SK-N-SH (cell line): ENCODE measurements around the gene APH1B. TPM values are rescaled to one million over a fixed set of nuclear protein-coding genes. Genes with fewer than 3 reads are reported as not detected.

ENCODE experiments used
- CTCF ChIA-PET: fragments of 300-600, 350-600 bp; formaldehyde crosslinking; extraction: SDS; loops from one replicate; lab custom pipeline; 2021; lab: Yijun Ruan, JAX
- POLR2A ChIA-PET: fragments of 350-600 bp; sonication (Branson Sonifier 250); formaldehyde crosslinking; extraction: SDS; loops from one replicate; lab custom pipeline; 2020; ENCODE audit warnings: antibody characterized with exemption, inconsistent platforms; lab: Yijun Ruan, JAX
- DNase-seq: peaks from one replicate; pipeline ENCODE4 v3.0.0; 2012
- H2AFZ ChIP-seq: fragments of 200-600 bp; sonication (generic); 2 replicates; pipeline ENCODE4 v1.8.1; 2016; ENCODE audit warnings: antibody characterized with exemption, mild to moderate bottlenecking, low read depth
- H3F3A ChIP-seq: fragments of 200-600 bp; sonication (generic); replicated peaks from 2 replicates; pipeline ENCODE3; 2016; ENCODE audit warnings: antibody characterized with exemption, mild to moderate bottlenecking; ENCODE audit not compliant: insufficient read depth
- H3K27ac ChIP-seq, 2 experiments: fragments of 200-500 bp in 1 of 2; fragments of 200-600 bp in 1 of 2; sonication (Bioruptor generic) in 1 of 2; sonication (generic), shearing (Covaris generic) in 1 of 2; 2 replicates each; pipeline versions ENCODE4 v1.5.1 to v1.6.1; 2014 to 2016; ENCODE audit warnings: low read depth in 2 of 2, inconsistent platforms in 1 of 2, low read length in 1 of 2, mild to moderate bottlenecking in 1 of 2, mixed read lengths in 1 of 2
- H3K27me3 ChIP-seq: fragments of 200-600 bp; sonication (generic), shearing (Covaris generic); 2 replicates; pipeline ENCODE4 v1.6.1; 2016; ENCODE audit warnings: mixed run types; ENCODE audit not compliant: insufficient read depth
- H3K36me3 ChIP-seq, 2 experiments: fragments of 200-500 bp in 1 of 2; fragments of 200-600 bp in 1 of 2; sonication (Bioruptor generic) in 1 of 2; sonication (generic) in 1 of 2; replicated peaks in 1 of 2; 2 replicates each; pipeline versions ENCODE3 to v1.5.1; 2014 to 2016; ENCODE audit warnings: low read length in 1 of 2, mild to moderate bottlenecking in 1 of 2; ENCODE audit not compliant: insufficient read depth in 2 of 2, control insufficient read depth in 1 of 2
- H3K4me1 ChIP-seq, 2 experiments: fragments of 200-500 bp in 1 of 2; fragments of 200-600 bp in 1 of 2; sonication (Bioruptor generic) in 1 of 2; sonication (generic), shearing (Covaris generic) in 1 of 2; 2 replicates each; pipeline versions ENCODE4 v1.5.1 to v1.6.1; 2014 to 2016; ENCODE audit warnings: low read depth in 1 of 2, low read length in 1 of 2, mixed run types in 1 of 2; ENCODE audit not compliant: insufficient read depth in 2 of 2, control insufficient read depth in 1 of 2
- H3K4me2 ChIP-seq: fragments of 200-600 bp; sonication (generic), shearing (Covaris generic); 2 replicates; pipeline ENCODE4 v1.6.1; 2017; ENCODE audit warnings: mixed run types
- H3K4me3 ChIP-seq, 2 experiments: fragments of 200-500 bp in 1 of 2; fragments of 200-600 bp in 1 of 2; sonication (Bioruptor generic) in 1 of 2; sonication (generic), shearing (Covaris generic) in 1 of 2; 2 replicates each; pipeline versions ENCODE4 v1.5.1 to v1.8.1; 2014 to 2016; ENCODE audit warnings: low read depth in 2 of 2, inconsistent platforms in 1 of 2, low read length in 1 of 2, mild to moderate bottlenecking in 1 of 2, mixed read lengths in 1 of 2, moderate library complexity in 1 of 2
- H3K79me2 ChIP-seq: fragments of 200-600 bp; sonication (generic); 2 replicates; pipeline ENCODE4 v1.8.1; 2017; ENCODE audit warnings: mild to moderate bottlenecking; ENCODE audit not compliant: insufficient read depth
- H3K9ac ChIP-seq: fragments of 200-600 bp; sonication (generic); 2 replicates; pipeline ENCODE4 v1.6.1; 2017; ENCODE audit warnings: mixed run types
- H3K9me2 ChIP-seq: fragments of 200-600 bp; sonication (generic); 2 replicates; pipeline ENCODE4 v1.6.1; 2017; ENCODE audit warnings: mixed run types
- H3K9me3 ChIP-seq: fragments of 200-600 bp; sonication (generic); 2 replicates; pipeline ENCODE4 v1.6.1; 2017; ENCODE audit warnings: mixed run types, mild to moderate bottlenecking, moderate library complexity
- H4K20me1 ChIP-seq: fragments of 200-600 bp; sonication (generic); 2 replicates; pipeline ENCODE4 v1.6.1; 2017; ENCODE audit warnings: mild to moderate bottlenecking, mixed run types; ENCODE audit not compliant: insufficient read depth
- FOSL2 ChIP-seq: IDR thresholded peaks from 2 replicates; pipeline ENCODE4 v1.4.0; 2012; ENCODE audit warnings: low read depth, mild to moderate bottlenecking, moderate library complexity, borderline replicate concordance
- RAD21 ChIP-seq: IDR thresholded peaks from 2 replicates; pipeline ENCODE4 v1.6.1; 2012; ENCODE audit warnings: mild to moderate bottlenecking, low read length
- RFX5 ChIP-seq: IDR thresholded peaks from 2 replicates; pipeline ENCODE4 v1.6.1; 2012; ENCODE audit warnings: mild to moderate bottlenecking, improper control_type of control experiment, low read length
- TCF12 ChIP-seq: IDR thresholded peaks from 2 replicates; pipeline ENCODE4 v1.4.0; 2012
- YY1 ChIP-seq: IDR thresholded peaks from 2 replicates; pipeline ENCODE4 v1.4.0; 2012; ENCODE audit warnings: low read depth, mild to moderate bottlenecking
- WGBS: methylation state at CpG from one replicate; pipeline ENCODE4 v1.1.6; 2017; ENCODE audit warnings: low lambda C conversion rate; 5-methylcytosine and 5-hydroxymethylcytosine counted together
- polyA plus RNA-seq, 3 experiments: library from polyadenylated mRNA; depleted of rRNA; stranded (reverse); fragments of >200 nt; gene quantifications; 2 replicates each; pipeline ENCODE4 v1.2.3, GENCODE V29; 2012
- TF ChIP-seq, protein P1 (sequence below): IDR thresholded peaks from 2 replicates; pipeline ENCODE4 v1.4.0; 2012; ENCODE audit warnings: low read depth
- TF ChIP-seq, protein P2 (sequence below): IDR thresholded peaks from 2 replicates; pipeline ENCODE4 v1.4.0; 2012; ENCODE audit warnings: low read depth, borderline replicate concordance
- TF ChIP-seq, protein P3 (sequence below): IDR thresholded peaks from 2 replicates; pipeline ENCODE4; 2012
- TF ChIP-seq, protein P4 (sequence below): IDR thresholded peaks from 2 replicates; pipeline ENCODE4 v1.6.1; 2012; ENCODE audit warnings: mild to moderate bottlenecking, low read depth, low read length, moderate library complexity

Gene APH1B
- polyA plus RNA-seq, 1 of the 3 experiments (the other 2 are of a cell fraction): 7.6 TPM

DNA sequence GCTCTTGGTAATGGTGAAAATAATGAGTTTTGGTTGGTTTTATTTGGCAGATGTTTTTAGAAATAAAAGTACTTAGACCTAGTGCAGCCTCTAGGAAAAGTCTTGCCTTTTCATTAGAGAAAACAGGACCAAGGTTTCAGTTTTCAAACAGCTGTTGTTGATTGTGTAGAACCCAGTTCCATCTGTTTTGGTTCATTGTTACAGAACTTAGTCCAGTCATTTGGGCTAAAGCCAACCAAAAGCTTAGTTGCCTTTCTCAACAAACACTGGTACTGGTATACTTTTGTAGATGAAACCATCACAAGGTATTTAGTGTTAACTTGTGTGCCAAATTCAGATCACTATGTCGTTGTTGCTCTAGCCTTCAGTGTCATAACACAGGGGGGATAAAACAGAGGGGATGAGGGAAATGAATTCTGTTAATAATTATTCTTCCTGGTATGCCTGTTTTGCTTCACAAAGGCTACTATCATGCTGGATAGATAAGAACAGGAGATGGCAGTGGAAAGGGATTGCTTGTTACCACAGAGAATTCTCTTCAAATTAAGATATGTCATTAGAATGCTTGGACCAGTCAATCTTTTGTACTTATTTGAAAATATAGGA is 12.6 kb upstream of the APH1B start (continued):
- TF ChIP-seq, protein P1, sequence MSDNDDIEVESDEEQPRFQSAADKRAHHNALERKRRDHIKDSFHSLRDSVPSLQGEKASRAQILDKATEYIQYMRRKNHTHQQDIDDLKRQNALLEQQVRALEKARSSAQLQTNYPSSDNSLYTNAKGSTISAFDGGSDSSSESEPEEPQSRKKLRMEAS: no peak
- TF ChIP-seq FOSL2: no peak
- no peak for TF ChIP-seq RAD21
- TF ChIP-seq, protein P2, sequence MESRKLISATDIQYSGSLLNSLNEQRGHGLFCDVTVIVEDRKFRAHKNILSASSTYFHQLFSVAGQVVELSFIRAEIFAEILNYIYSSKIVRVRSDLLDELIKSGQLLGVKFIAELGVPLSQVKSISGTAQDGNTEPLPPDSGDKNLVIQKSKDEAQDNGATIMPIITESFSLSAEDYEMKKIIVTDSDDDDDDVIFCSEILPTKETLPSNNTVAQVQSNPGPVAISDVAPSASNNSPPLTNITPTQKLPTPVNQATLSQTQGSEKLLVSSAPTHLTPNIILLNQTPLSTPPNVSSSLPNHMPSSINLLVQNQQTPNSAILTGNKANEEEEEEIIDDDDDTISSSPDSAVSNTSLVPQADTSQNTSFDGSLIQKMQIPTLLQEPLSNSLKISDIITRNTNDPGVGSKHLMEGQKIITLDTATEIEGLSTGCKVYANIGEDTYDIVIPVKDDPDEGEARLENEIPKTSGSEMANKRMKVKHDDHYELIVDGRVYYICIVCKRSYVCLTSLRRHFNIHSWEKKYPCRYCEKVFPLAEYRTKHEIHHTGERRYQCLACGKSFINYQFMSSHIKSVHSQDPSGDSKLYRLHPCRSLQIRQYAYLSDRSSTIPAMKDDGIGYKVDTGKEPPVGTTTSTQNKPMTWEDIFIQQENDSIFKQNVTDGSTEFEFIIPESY: no peak

DNA sequence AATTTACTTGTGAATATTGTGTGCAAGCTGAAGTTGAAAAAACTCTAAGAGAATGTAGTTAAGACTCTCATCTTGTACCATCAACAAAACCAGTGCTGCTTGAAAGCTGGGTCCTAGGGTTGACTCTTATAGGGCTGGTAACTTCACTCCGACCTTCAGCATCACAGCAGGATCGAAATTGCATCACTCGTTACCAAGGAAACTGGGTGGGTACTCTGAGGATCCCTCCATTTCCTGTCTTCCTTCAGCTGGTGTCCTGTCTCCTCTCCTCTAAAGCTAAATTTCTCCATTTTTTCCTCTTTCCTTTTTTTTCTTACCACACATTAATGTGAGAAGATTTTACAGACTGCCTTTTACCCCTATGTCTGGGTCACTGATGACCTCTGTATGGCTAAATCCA is 3.0 kb upstream of the APH1B start:
- Histone ChIP-seq H4K20me1 (no peaks in the 10 kb centered on the region), H3K4me2 (no peak overlapping the region), H3K4me3 (no peak overlapping the region), H3K9me2 (no peaks in the 10 kb centered on the region), H3K4me1 (peaks cover 4 to 9% of the 10 kb centered on the region in 2 experiments; a peak in 3 of 4 replicates), H3K36me3 (peaks cover 3 to 6% of the 10 kb centered on the region in 2 experiments), H3K79me2 (peaks cover 5% of the 10 kb centered on the region; the same call in 1 of the 2 replicates), H3K27ac (no peak overlapping the region)
- DNase-seq: no peak
- ChIA-PET CTCF (interaction anchor here (1.3 kb wide), 1 partner anchor 128 kb away, joined by 3 read pairs; no protein-coding TSS in a partner anchor), POLR2A (no interaction called here)
- TF ChIP-seq, protein P3, sequence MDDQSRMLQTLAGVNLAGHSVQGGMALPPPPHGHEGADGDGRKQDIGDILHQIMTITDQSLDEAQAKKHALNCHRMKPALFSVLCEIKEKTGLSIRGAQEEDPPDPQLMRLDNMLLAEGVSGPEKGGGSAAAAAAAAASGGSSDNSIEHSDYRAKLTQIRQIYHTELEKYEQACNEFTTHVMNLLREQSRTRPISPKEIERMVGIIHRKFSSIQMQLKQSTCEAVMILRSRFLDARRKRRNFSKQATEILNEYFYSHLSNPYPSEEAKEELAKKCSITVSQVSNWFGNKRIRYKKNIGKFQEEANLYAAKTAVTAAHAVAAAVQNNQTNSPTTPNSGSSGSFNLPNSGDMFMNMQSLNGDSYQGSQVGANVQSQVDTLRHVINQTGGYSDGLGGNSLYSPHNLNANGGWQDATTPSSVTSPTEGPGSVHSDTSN: no peak
- no peak for TF ChIP-seq RAD21
- TF ChIP-seq, protein P4, sequence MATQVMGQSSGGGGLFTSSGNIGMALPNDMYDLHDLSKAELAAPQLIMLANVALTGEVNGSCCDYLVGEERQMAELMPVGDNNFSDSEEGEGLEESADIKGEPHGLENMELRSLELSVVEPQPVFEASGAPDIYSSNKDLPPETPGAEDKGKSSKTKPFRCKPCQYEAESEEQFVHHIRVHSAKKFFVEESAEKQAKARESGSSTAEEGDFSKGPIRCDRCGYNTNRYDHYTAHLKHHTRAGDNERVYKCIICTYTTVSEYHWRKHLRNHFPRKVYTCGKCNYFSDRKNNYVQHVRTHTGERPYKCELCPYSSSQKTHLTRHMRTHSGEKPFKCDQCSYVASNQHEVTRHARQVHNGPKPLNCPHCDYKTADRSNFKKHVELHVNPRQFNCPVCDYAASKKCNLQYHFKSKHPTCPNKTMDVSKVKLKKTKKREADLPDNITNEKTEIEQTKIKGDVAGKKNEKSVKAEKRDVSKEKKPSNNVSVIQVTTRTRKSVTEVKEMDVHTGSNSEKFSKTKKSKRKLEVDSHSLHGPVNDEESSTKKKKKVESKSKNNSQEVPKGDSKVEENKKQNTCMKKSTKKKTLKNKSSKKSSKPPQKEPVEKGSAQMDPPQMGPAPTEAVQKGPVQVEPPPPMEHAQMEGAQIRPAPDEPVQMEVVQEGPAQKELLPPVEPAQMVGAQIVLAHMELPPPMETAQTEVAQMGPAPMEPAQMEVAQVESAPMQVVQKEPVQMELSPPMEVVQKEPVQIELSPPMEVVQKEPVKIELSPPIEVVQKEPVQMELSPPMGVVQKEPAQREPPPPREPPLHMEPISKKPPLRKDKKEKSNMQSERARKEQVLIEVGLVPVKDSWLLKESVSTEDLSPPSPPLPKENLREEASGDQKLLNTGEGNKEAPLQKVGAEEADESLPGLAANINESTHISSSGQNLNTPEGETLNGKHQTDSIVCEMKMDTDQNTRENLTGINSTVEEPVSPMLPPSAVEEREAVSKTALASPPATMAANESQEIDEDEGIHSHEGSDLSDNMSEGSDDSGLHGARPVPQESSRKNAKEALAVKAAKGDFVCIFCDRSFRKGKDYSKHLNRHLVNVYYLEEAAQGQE: no peak
- no peak for TF ChIP-seq YY1
- TF ChIP-seq RFX5: no peak
- TF ChIP-seq FOSL2: no peak
- no peak for TF ChIP-seq TCF12
- TF ChIP-seq, all 33 proteins: peak for 0
- no peaks in the 10 kb centered on the region for H3K9me3 ChIP-seq
- H3K27me3 ChIP-seq: no peaks in the 10 kb centered on the region
- H3K9ac ChIP-seq: no peak overlapping the region
- WGBS: 88% methylated on average over 3 of the region's 3 CpGs
- peaks cover 8% of the 10 kb centered on the region for H3F3A ChIP-seq
- H2AFZ ChIP-seq: no peak overlapping the region
